Right ventricle myocardium inferior (tissue), 1 donor: ENCODE measurements around the gene COQ10A. TPM values are rescaled to one million over a fixed set of nuclear protein-coding genes. Genes with fewer than 3 reads are reported as not detected.

Experiments used
- ATAC-seq: fragments of 200-7000 bp; cut with Tn5 transposase; one replicate; pipeline ENCODE4 v1.9.1; 2020; ENCODE audit warnings: mild to moderate bottlenecking, moderate library complexity
- DNase-seq: peaks from one replicate; pipeline ENCODE4 v3.0.0; 2021; ENCODE audit errors: missing footprints
- intact Hi-C: fragments of 100-400 bp; cut with DNase I; formaldehyde crosslinking; loops from one replicate; pipeline ENCODE4 v1.11.0; 2022
- total RNA-seq: library from RNA; stranded (reverse); fragmentation: NEBNext Ultra II Directional; extraction: Animal tissue kit (Norgen Biotek cat#: 25700); gene quantifications from one replicate; pipeline ENCODE4 v1.2.1, GENCODE V29; 2021
- donor health status: DM: no; HTN: yes; CAD: no; lungs with severe emphysema.

COQ10A gene
- total RNA-seq, 1 donor from 2014 or later: 130 TPM

- peak; percentile 98 for ATAC-seq
- intact Hi-C loops: loop anchor here (1.0 to 2.0 kb wide), 4 partner anchors 16 to 181 kb away; partner anchors contain the start of genes COQ10A, NABP2 and ZC3H10
These were observed 33.3 kb downstream of the COQ10A start, which contains the start of gene CS for GRCh38 chr12:56299853-56300643. TSS of gene CS (minus strand) at chr12:56300330. CDS start at chr12:56300201, 129 bp downstream.

GRCh38 chr12:56300644-56301464 lies 34.1 kb downstream of the COQ10A start:
- DNase-seq (peak; percentile 62), ATAC-seq (peak; percentile 14)
- intact Hi-C loops: loop anchor here (1.0 to 2.0 kb wide), 4 partner anchors 15 to 182 kb away; partner anchors contain the start of genes COQ10A, NABP2 and ZC3H10

More at GRCh38 chr12:56299853-56300643, 33.3 kb downstream of the COQ10A start, which contains the start of gene CS:
- peak; percentile 100 for DNase-seq

GRCh38 chr12:56304276-56304675 lies 37.5 kb downstream of the COQ10A start:
- ATAC-seq: no peak
- DNase-seq: no peak
- intact Hi-C loops: no loop called here

GRCh38 chr12:56304872-56305590 lies 38.3 kb downstream of the COQ10A start:
- ATAC-seq: no peak
- intact Hi-C loops: no loop called here
- no peak for DNase-seq

GRCh38 chr12:56307221-56307965 lies 40.7 kb downstream of the COQ10A start:
- intact Hi-C loops: no loop called here
- ATAC-seq: no peak

GRCh38 chr12:56308714-56309113 lies 42.0 kb downstream of the COQ10A start:
- ATAC-seq (no peak), DNase-seq (no peak)
- intact Hi-C loops: no loop called here

More at GRCh38 chr12:56307221-56307965, 40.7 kb downstream of the COQ10A start:
- DNase-seq: no peak

- intact Hi-C loops: no loop called here
- DNase-seq (no peak), ATAC-seq (no peak)
These were observed 44.3 kb downstream of the COQ10A start for GRCh38 chr12:56311003-56311402.

- DNase-seq (no peak), ATAC-seq (no peak)
- intact Hi-C loops: no loop called here
These were observed 48.5 kb downstream of the COQ10A start for GRCh38 chr12:56315249-56315621.

- ATAC-seq (peak; percentile 97), DNase-seq (peak; percentile 97)
- intact Hi-C loops: loop anchor here (1.0 kb wide), 2 partner anchors 16 to 148 kb away; partner anchors contain the start of gene CS
These were observed 49.1 kb downstream of the COQ10A start, which contains the start of gene CNPY2 for GRCh38 chr12:56315622-56316473. TSS of gene CNPY2 (minus strand) at chr12:56315988. CDS start at chr12:56315217, 771 bp downstream.

- intact Hi-C loops: no loop called here
- no peak for DNase-seq
- no peak for ATAC-seq
These were observed 50.9 kb downstream of the COQ10A start for GRCh38 chr12:56317675-56318074.

Other genes with a start within 250 kb of the COQ10A start
- gene IKZF4, start 245.9 kb upstream of the COQ10A start, total RNA-seq: 9.5 TPM
- 35.5 TPM for gene RPS26, start 225.0 kb upstream of the COQ10A start, total RNA-seq
- gene ERBB3, start 186.8 kb upstream of the COQ10A start, total RNA-seq: 2.8 TPM
- gene PA2G4, start 162.4 kb upstream of the COQ10A start, total RNA-seq: 69.7 TPM
- gene RPL41, start 150.3 kb upstream of the COQ10A start, total RNA-seq: 2,099 TPM
- gene ZC3H10, start 148.7 kb upstream of the COQ10A start, total RNA-seq: 7.3 TPM
- 33.6 TPM for gene ESYT1, start 138.7 kb upstream of the COQ10A start, total RNA-seq
- 45.8 TPM for gene MYL6B, start 114.4 kb upstream of the COQ10A start, total RNA-seq
- gene MYL6, start 108.6 kb upstream of the COQ10A start, total RNA-seq: 673 TPM
- gene SMARCC2, start 77.5 kb upstream of the COQ10A start, total RNA-seq: 68.8 TPM
- gene RNF41, start 45.0 kb upstream of the COQ10A start, total RNA-seq: 53.8 TPM
- gene NABP2, start 42.6 kb upstream of the COQ10A start, total RNA-seq: 22.2 TPM
- gene SLC39A5, start 36.9 kb upstream of the COQ10A start, total RNA-seq: not detected
- gene ANKRD52, start 8.6 kb upstream of the COQ10A start, total RNA-seq: 23.9 TPM
- gene CS, start 33.4 kb downstream of the COQ10A start, total RNA-seq: 799 TPM
- gene CNPY2, start 49.0 kb downstream of the COQ10A start, total RNA-seq: 36.5 TPM
- gene PAN2, start 67.1 kb downstream of the COQ10A start, total RNA-seq: 45.1 TPM
- gene IL23A, start 71.9 kb downstream of the COQ10A start, total RNA-seq: not detected
- gene STAT2, start 93.2 kb downstream of the COQ10A start, total RNA-seq: 31.6 TPM
- not detected for gene APOF, start 95.9 kb downstream of the COQ10A start, total RNA-seq
- gene TIMELESS, start 182.5 kb downstream of the COQ10A start, total RNA-seq: 3.2 TPM
- gene MIP, start 187.7 kb downstream of the COQ10A start, total RNA-seq: not detected
- gene SPRYD4, start 201.6 kb downstream of the COQ10A start, total RNA-seq: 3.1 TPM
- gene GLS2, start 221.2 kb downstream of the COQ10A start, total RNA-seq: 0.76 TPM